HG03097 (cell line): ENCODE data around the gene SNCAIP.
A peak's percentile ranks its signal among the peaks of the same experiment; 100 is the strongest.

Source experiments
- ATAC-seq: cut with Tn5 transposase; IDR thresholded peaks from one replicate; pipeline ENCODE4 v1.9.1; 2021; ENCODE audit not compliant: unreplicated experiment, low FRiP score

The SNCAIP gene

DNA sequence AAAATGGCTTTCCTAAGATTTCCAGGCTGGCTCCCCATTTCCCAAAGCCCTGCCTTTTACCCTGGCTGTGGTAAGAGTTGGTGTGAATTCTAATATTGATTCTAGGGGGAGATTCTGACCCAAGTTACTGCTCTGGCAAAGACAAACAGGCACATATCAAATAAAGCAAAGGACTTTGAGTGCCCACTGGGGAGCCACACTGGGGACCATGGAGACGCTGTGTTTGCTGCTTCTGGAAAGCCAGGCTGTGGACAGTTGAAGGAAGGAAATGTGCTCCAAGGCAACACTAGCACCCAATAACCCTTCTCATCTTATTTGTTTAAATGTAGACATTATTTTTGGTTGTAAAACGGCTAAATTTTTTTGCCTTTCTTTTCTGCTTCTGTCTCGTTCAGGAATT is 78.7 kb downstream of the SNCAIP start:
- ATAC-seq, result no peak

DNA sequence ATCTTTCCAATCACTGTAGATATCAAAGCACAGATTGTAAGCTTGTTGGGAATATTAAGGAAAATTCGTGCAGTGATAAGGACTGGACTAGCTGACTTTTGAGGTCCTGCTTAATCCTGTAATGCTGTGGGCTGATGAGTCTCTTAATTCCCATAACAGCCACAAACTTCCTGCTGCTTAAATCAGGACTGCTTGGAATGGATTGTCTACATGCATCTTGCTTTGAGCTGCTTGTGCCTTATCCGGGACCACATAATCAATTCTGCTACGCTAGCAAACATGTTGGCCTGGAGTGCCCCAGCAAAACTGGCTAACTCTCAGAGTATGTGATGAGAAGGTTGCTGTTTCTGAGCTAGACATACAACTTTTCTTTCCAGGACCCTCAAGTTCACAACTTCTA is 79.6 kb downstream of the SNCAIP start:
- no peak for ATAC-seq

DNA sequence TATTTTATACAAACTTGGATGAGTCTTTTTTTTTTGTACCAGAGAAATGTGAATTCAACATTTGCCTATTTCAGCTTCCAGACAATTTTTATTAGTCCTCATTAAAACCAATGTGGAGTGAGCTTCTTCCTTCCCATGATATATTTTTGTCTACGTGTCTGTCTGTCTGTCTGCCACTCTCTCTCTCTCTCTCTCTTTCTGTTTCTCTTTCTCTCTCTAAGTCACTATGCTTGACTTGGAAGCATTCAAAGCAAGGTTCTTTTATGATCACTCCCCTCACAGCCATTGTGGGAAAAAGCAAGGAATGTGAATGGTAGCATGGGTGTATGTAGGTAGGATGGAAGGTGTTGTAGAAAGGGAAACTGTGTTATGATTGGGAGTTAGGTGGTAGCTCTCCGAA is 80.2 kb downstream of the SNCAIP start:
- no peak for ATAC-seq

DNA sequence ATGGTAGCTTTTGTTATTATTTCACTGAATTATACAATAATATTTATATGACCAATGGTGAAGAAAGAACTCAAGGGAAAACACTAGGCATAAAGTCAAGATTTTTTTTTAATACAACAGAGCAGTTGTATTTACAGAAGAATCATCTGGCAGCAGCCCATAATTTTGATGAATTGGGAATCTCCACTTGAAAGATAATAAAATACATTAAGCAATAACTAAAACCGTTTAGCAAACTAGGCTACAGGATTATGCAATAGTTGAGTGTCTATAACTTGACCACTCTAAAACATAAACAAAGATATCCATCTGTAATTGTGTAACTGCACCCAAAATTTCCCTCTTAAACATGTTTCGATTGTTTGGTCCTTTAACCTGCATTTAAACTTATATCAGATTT is 80.8 kb downstream of the SNCAIP start:
- no peak for ATAC-seq

DNA sequence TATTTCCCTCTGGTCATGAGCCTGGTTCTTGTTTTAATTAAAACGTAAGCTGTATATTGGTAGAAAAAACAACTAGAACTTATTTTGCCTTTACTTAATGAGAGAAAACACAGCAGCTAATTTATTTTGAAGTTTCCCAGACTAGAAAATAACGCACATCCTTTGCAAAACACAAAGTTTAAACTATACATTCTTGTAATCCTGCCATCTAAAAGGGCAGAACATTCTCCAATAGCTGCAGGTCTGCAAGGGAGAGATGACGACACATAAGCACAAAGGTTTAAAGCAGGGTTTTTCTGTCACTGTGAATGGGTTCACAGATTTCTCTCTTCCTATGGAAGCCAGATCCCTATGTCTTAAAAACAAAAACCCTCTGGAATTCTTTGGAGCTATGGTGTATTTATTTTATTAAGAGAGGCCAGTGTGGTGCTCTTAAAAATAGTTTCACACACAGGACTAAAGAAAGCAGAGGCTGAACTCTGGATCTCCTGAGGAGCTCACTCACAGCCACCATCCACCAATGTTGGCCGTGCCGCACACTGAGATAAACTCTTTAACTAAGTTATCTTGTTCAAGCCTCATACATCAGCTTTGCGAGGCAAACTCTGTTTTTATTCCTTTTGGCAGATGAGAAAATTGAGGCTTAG is 82.4 kb downstream of the SNCAIP start:
- ATAC-seq, result no peak

DNA sequence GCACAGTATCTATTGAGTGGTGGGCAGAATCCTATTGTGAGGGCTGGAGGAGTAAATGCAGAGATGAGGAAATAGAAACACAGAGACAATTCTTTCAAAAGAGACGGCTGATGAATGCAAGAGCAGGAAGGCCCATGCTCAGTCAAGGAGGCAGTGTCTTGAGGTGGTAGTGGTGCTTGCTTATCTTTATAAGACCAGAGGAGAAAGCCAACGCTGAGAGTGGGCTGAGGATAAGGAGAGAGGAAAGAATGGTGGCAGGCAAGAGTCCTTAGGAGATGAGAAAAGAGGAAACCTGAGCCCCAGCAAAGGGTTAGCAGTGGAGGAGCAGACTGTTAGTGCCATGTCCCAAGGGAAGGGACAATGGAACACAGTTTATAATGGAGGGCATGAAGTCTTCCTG is 86.0 kb downstream of the SNCAIP start:
- ATAC-seq, result no peak

DNA sequence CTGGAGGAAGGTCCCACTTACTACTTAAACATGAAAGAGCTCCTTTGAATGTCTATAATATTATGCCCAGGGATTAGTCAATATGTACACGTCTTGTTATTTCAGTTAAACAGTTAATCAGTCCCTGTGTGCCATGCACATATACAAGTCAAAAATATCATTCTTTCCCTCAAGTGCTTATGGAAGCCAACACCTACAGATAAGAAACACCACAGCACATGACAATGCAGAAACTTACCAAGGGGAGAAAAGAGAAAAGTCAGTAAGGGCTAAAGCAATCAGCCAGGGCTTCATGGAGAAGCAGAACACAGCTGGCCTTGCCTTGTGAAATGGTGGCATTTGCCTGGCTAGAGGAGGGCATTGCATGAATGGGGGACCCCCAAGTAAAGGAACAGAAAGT is 88.3 kb downstream of the SNCAIP start:
- no peak for ATAC-seq

DNA sequence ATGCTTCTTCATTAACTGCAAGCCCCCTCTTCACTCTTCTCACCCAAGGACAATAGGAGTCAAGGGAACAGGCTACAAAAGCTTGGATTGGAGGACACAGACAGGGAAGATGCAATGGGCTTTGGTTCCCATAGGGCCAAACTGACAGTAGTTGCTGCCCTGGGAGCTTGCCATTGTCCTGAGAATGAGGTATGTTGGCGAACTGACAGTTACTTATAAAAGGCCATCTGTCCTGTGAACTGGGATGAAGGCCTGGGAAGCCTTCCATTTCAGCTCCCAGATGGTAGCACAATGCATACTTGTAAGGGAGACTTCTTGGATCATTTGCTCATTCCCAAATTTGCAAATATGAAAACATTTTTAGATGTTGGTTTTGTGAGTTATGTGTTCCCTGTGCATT is 88.9 kb downstream of the SNCAIP start:
- ATAC-seq, result no peak

DNA sequence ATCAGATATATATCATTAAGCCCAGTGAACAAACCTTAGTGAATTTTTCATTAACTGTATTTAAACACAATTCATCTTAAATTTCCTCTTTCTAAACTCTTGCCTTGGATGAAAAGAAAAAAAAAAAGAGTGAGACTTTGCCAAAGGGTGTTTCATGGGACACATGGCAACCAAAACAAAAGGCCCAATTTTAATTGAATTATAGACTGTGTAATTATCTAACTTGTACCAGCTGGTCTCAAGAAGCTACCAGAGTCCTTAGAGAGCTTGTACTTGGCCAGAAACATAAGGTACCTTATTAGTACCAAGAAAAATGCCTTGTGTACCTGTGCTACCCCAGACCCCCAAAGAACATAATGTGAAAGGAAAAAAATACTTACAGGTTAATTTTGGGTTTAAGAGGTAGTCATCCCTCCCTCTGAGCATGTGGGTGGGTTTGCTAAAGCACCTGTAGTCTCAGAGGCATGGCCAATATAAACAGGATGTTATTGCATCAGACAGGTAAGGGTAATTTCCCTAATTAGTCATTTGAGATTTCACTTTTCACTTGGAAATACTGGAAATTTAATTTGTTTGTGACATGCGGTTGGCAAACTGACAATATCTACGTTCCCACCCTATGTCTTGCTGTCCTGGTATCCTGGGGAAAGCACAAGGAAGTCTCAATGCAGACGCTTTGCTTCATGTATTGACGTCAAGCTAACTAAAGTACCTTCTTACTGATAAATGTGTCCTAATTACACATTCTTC is 90.1 kb downstream of the SNCAIP start:
- ATAC-seq, result no peak

DNA sequence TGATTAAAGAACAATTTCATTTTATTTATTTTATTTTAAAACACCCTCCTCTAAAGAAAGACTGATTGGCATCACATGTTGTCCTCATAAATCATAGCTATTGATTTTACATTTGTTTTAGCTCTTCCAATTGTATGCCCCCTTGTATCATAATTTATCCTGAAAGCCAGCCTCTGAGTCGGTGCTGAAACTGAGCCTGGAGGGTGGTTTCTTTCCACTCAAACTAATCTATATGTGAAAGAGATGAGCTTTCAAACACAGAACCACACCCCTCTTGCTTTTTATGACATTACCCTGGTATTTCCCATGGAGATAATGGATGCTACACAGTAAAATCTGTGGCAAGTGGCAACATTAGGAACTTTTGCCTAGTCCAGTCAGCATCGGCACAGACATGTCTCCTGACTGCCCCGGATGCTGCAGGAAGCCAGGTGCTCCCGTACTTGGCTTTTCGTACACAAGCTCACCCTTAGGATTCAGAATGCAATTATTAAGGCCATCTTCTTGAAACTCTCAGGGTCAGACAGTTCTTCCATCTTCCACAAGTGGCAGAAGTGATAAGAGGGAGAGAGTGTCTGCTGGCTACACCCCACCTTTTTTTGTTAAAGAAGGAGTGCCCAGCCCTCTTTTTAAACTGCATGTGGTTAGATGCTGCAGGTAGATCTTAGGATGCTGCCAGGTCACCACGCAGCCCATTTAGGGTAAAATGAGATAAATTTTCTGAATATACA is 91.1 kb downstream of the SNCAIP start:
- no peak for ATAC-seq

DNA sequence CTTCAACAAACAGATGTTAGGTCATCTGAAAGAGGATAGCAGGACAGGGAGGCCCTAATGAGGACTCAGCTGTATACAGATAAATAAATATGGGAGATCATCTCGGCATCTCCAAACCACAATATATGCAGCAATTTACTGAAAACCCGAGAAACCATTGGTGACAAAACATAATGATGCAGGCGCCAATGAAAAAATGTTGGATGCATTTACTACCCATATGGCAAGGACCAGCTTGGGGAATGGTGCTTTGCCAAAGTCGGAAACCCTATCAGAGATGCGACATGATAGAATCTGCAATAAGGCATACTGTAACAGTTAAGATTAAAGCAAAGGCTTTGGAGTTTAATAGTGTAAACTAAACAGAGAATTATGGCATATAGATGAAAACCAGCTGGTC is 92.0 kb downstream of the SNCAIP start:
- no peak for ATAC-seq

DNA sequence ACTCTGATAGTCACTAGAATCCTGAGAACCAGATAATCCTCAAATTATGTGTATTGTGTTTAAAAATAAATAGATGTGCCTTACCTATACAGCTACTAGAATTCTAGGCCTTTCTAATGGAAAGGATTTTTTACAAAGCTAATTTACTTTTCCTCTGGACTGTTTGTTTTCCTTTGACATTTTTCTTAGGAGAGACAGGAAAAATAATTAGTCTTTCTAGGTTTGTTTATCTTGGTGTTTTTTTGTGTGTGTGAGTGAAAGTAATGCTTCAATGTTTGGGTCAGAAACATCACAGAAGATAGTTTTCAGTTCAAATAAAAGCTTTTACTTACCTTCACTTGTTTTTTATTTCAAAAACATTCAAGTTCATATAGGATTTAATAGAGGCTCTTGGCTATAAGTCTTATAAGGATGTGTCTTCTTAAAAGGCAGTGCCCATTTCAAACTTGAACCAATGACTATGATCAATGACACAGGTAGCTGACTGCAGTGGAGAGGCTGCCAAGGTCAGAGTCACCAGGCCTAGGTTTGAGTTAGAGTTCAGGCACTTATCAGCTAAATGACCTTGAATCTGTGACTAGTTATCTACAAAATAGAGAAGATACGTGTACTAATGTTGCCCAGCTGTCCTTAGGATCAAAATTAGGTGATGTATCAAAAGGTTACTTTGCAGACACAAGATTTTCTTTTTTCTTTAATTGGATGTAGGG is 92.8 kb downstream of the SNCAIP start:
- ATAC-seq, result no peak

DNA sequence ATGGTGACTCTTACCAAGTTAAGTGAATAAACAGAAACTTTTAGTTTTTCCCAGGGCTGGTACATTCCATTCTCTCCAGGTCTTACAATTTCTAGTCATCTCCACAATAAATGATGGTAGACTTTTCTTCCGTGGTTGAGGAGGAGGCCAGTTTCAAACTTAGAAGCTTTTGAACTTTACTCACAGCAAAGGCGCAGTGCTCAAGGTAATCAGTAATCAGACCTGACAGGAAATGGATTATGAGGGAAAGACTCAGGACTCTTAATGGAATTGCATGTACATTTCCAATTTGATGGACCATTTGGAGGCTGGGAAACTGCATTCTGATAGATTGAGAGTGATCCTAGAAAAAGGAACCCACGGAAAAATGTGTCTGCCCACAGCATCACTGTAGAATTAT is 93.7 kb downstream of the SNCAIP start:
- ATAC-seq, result no peak

DNA sequence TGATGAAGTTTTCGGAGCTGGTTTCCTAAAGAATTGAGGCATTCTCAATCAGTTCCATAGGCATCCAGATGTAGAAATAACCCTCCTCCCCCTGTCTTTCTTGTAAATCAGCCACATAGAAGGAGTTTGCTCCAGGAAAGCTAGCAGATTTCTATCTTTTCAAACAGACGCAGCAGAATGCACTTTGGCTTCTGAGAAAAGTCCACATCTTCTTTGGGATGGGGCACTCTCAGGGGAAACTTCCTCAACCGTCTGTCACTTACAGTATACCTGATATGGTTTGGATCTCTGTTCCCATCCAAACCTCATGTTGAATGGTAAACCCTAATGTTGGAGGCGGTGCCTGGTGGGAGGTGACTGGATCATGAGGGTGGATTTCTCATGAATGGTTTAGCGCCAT is 94.1 kb downstream of the SNCAIP start:
- ATAC-seq, result no peak

DNA sequence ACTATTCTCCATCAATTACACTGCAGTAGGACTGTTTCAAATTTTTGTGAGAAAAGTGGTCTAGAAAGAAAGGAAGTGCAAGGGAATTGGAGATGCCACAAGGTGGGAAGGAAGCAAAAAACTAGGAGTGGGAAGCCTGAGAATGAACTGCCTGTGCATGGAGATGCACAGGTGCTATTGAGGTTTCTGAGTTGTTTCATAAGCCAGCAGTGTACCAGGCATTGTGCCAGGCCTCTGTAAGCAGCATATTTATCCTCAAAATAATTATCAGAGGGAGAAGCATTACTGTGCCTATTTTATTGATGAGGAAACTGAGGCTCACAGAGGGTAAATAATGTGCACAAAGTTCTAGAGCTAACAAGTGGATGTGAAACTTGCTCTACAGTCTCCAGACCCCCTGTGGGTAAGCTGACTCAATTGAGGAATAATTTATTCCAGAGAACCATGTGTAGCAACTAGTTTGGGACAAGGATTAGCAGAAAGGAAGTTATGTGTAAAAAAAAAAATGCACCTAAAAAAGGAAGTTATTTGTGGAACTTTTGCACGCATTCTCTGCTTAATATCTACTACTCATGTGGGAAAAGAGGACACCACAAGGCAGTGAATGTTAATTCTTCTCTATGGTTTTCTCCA is 96.7 kb downstream of the SNCAIP start:
- no peak for ATAC-seq

DNA sequence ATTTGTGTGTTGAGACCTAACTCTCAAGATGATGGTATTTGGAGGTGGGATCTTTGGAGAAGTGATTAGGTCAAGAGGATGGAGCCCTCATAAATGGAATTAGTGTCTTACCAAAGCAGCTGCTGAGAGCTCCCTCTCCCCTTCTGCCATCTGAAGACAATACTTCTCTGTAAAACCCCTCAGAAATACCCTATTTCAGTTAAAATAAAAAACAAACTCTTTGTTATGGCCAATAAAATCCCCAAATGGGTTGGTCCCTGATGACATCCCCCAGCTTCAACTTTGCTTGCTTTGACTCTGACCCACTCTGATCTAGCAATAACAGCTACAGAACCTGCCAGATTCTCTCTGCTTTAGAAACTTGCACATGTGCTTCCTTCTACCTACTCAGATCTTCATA is 100.9 kb downstream of the SNCAIP start:
- ATAC-seq, result no peak

DNA sequence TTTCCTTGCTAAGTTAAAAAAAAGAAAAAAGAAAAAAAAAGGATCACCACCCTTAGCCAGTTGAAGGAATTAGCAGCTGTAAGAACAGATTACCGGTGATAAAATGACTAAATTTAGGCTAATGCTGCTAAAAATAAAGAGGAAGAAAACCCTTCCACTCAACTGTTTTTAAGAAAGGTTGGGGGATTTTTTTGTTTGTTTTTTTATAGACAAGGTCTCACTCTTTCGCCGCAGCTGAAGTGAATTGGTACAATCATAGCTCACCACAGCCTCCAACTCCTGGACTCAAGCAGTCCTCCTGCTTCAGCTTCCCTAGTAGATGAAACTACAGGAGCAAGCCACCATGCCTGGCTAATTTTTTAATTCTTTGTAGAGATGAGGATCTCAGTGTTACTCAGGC is 101.7 kb downstream of the SNCAIP start:
- no peak for ATAC-seq

DNA sequence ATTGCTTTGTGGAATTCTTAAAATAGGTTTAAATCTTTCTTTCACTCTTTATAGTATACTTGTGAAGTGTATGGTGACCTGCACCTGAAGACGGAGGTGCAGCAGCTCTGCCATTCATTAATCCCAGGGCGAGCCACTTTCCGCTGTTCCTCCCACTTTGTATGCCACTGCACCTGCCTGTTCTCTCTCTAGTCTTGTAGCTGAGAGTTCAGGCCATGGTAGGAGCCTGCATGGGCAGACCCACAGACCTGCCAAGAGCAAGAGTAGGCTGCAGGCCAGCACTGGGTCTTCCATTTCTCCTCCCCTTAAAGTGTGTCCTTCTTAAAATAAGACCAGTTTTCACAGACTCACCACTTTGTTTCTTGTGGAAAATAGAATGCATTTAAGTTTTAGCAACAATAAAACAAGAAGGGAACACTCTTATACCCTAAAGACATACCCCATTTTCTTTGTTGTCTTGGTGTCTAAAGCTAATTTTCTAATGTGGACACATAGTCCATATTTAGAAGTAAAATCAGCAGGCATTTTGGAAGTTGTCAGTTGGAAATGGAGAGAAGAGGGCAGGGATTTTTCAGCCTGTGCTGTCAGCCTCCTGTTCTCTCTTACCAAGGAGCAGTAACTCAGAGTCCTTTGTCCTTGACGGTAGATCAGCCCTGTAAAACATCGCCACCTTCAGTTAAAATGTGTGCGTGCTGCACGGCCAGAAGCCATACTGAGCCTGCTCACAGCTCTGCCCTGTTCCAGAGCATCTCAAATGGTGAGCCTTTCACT is 103.2 kb downstream of the SNCAIP start:
- ATAC-seq, result peak; percentile 93

DNA sequence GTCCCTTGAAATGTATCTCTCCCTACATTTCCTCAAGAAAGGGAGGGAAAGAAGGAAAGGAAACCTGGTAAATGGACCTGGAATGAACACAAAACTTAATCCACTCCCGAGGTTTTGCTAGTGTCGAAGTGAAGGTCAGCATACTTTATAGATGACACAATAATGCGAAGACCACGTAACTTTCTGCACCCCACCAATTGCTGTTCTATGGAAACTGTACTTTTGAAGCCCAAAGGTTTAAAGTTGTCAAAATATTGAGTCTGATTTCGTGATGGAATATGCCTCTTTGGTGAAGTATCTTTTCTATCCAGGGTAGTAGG is 103.7 kb downstream of the SNCAIP start:
- ATAC-seq, result no peak
